Measurements from ENCODE around the gene TPPP. TPM values are rescaled to one million over a fixed set of nuclear protein-coding genes. Genes with fewer than 3 reads are reported as not detected.
"Not testable (repeated sequence)": the region's sequence is repeated elsewhere in the genome, so short reads cannot be mapped to it uniquely, and the experiment has no call there.

Gene TPPP
- total and polyA plus RNA-seq, 2 experiments from 2014 or later: 0.48 to 1.4 TPM

- H3K4me3 Mint-ChIP-seq: no peak overlapping the region
- Histone ChIP-seq H3K4me1 (ENCODE audit: insufficient read depth) (no peaks in the 10 kb centered on the region), H3K36me3 (ENCODE audit: insufficient read depth) (no peaks in the 10 kb centered on the region), H3K27me3 (ENCODE audit: insufficient read depth) (no peaks in the 10 kb centered on the region), H3F3A (replicated peaks; ENCODE audit: low read depth) (no peaks in the 10 kb centered on the region), H2AFZ (no peak overlapping the region), H3K27ac (ENCODE audit: low read depth) (no peak overlapping the region), H3K4me3 (no peak overlapping the region), H3K4me2 (no peak overlapping the region), H3K9me2 (ENCODE audit: insufficient read depth) (no peaks in the 10 kb centered on the region), H4K20me1 (replicated peaks; ENCODE audit: insufficient read depth) (no peaks in the 10 kb centered on the region), H3K79me2 (replicated peaks; ENCODE audit: insufficient read depth) (no peaks in the 10 kb centered on the region)
- no peaks in the 10 kb centered on the region for H3K9me3 Mint-ChIP-seq
- H3K27me3 Mint-ChIP-seq (ENCODE audit: insufficient read depth, low read depth, poor library complexity): peaks cover 8% of the 10 kb centered on the region
- peaks cover 2% of the 10 kb centered on the region; the same call in 2 of the 3 replicates for H3K4me1 Mint-ChIP-seq
- ATAC-seq: no peak
- no peaks in the 10 kb centered on the region for H3K36me3 Mint-ChIP-seq (ENCODE audit: low read depth)
- DNase-seq (ENCODE audit: low spot score): no peak
- TF ChIP-seq JUNB (IDR thresholded peaks at IDR 0.05; ENCODE audit: unreplicated experiment) (no peak), POLR2AphosphoS5 (IDR thresholded peaks at IDR 0.05; ENCODE audit: low read depth) (no peak), STAT1 (IDR thresholded peaks at IDR 0.05; ENCODE audit: unreplicated experiment) (no peak), EZH2phosphoT487 (IDR thresholded peaks at IDR 0.05; ENCODE audit: unreplicated experiment) (no peak), ZNF462 (CRISPR knock-in tag; IDR thresholded peaks at IDR 0.05) (no peak), ZNF114 (CRISPR knock-in tag; IDR thresholded peaks at IDR 0.05) (no peak), ETS1 (IDR thresholded peaks at IDR 0.05) (no peak), REST (IDR thresholded peaks at IDR 0.05; ENCODE audit: unreplicated experiment) (no peak), NANOG (IDR thresholded peaks at IDR 0.05; ENCODE audit: borderline replicate concordance) (no peak), ZNF331 (CRISPR knock-in tag; IDR thresholded peaks at IDR 0.05; ENCODE audit: low read depth) (no peak), EZH2 (IDR thresholded peaks at IDR 0.05; ENCODE audit: low read depth, unreplicated experiment) (no peak)
- H3K27ac Mint-ChIP-seq: no peak overlapping the region
Observed at GRCh38 chr5:717143-717542, 24.0 kb upstream of the TPPP start.

GRCh38 chr5:716740-717139, 23.6 kb upstream of the TPPP start:
- not testable (repeated sequence) for H3F3A ChIP-seq (replicated peaks; ENCODE audit: low read depth); H3K27me3 ChIP-seq (ENCODE audit: insufficient read depth); H3K4me1 ChIP-seq (ENCODE audit: insufficient read depth); H3K36me3 ChIP-seq (ENCODE audit: insufficient read depth); DNase-seq (ENCODE audit: low spot score); H3K27me3 Mint-ChIP-seq (ENCODE audit: insufficient read depth, low read depth, poor library complexity); H3K4me2 ChIP-seq; H3K27ac ChIP-seq (ENCODE audit: low read depth); H3K4me1 Mint-ChIP-seq; H4K20me1 ChIP-seq (replicated peaks; ENCODE audit: insufficient read depth); ATAC-seq; H3K4me3 ChIP-seq; H3K9me2 ChIP-seq (ENCODE audit: insufficient read depth); H3K79me2 ChIP-seq (replicated peaks; ENCODE audit: insufficient read depth); H2AFZ ChIP-seq; H3K36me3 Mint-ChIP-seq (ENCODE audit: low read depth); H3K27ac Mint-ChIP-seq; H3K9me3 Mint-ChIP-seq; H3K4me3 Mint-ChIP-seq

All from GM23338 (cell line).